Breast epithelium (tissue), 3 donors: ENCODE measurements around the gene HMCN2.

ENCODE experiments used
- CTCF ChIP-seq, 3 donors: fragments of 450-650 bp; IDR thresholded peaks; one replicate each; pipeline ENCODE4 v1.5.1; 2016 to 2017; ENCODE audit warnings: antibody characterized with exemption in 3 of 3, mild to moderate bottlenecking in 3 of 3, moderate library complexity in 3 of 3
- POLR2A ChIP-seq: fragments of 450-650 bp; IDR thresholded peaks from one replicate; pipeline ENCODE4 v1.6.1; 2016; ENCODE audit warnings: antibody characterized with exemption, mild to moderate bottlenecking, moderate library complexity
- POLR2AphosphoS5 ChIP-seq, 3 donors: sonication (generic); formaldehyde crosslinking; IDR thresholded peaks; one replicate each; pipeline ENCODE4 v1.6.1; 2017; ENCODE audit warnings: antibody characterized with exemption in 3 of 3

- TF ChIP-seq CTCF (IDR thresholded peaks at IDR 0.05), result no peak
- TF ChIP-seq POLR2AphosphoS5 (IDR thresholded peaks at IDR 0.05), result no peak
- no peak for TF ChIP-seq POLR2A
Observed at GRCh38 chr9:130308081-130308571, 42.6 kb downstream of the HMCN2 start.
